Epithelial cell of prostate (primary cell): ENCODE results near the gene GLS.
"Not testable (repeated sequence)": the region's sequence is repeated elsewhere in the genome, so short reads cannot be mapped to it uniquely, and the experiment has no call there.

Experiments used
- DNase-seq: peaks from one replicate; pipeline ENCODE4 v3.0.0-alpha.2; 2011; ENCODE audit warnings: low read depth, low spot score
- H3K27ac ChIP-seq: fragments of 450-650 bp; 2 replicates; pipeline ENCODE4 v1.5.1; 2017; ENCODE audit warnings: mild to moderate bottlenecking

Gene GLS

DNA sequence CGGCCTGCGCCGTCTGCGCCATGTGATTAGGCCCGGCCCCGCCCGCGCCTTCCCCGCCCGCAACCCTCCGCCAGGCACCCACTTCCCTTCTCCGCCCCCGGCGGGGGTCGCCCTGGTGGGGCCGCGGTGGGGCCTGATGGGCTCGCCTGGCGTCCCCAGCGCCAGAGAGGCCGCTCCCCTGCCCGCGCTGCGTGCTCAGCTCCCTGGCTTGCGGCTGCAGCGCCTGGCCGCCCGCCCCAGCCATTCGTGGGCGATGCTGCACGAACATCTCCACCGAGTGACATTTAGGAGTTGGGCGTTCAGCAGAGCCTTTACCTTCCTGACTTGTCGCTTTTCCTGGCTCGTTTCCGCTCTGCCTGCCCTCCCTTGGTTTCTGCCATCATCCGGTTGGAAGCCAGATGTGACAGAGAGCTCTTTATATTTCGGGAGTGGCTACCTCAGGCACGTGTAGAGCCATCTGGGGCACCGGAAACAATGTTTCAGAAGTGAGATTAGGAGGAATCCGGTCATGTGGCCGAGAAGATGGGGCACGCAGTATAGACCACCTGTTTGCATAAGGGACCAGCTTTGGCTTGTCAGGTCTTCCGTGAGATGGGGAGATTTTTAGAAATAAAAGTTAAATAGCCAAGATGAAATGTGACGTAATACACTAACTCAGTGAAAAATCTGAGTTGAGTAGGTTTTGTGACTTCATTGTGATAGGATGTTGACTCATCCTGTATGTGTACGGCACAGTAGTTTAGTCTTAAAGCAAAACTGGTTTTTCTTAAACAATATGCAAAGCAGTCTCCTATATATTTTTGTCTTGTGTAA is 1.2 kb downstream of the GLS start:
- DNase-seq: no peak
- H3K27ac ChIP-seq: peak overlapping the region; percentile 96

DNA sequence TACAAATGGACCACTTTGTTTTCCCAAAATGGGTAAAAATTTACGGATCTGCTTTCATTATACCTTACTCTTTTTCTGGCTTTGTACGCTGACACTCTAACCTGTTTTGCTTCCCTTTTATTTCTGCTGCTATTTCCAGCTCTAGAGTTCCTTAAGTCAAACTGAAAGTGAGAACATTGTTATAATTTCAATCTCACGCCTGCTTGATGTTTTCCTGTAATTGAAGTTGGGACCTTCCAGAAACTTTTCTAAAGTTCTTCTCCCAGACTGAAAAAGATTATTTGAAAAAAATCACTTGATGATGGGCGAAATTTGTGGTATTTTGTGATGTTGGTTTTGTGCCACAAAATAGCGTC is 1.8 kb downstream of the GLS start:
- H3K27ac ChIP-seq: peak overlapping the region; percentile 96
- no peak for DNase-seq

DNA sequence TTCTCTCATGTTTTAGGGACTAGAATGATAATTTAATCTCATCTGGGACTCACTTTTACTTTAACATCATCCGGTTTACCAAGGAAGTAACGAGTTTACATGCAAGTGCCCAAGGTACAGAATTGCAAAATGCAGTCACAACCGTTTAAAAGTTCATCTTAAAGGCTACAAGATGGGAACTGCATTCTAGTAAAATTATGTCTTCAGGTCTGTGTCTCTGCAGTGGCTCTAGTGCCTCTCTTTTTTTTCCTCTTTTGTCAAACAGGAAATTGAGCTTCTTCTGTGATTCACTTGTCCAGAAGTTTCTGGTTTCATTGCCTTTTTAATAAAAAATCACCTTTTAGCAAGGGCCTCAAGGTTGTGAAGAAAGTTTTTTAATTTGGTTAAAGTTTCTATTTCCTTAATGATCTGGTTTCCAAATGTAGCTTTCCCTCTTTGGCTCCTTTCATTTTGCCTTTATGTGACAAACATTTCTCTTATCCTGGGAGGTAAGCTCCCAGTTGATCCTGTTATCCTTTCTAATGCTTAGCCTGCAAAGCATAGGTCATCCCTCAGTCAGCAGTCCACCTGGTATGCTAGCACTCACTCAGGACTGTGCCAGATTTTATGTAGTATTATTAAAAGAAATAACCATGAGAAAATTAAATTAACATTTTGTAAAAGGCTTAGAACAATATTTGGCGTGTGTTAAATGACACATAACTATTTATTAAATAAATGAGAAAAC is 2.4 kb downstream of the GLS start:
- no peak for DNase-seq
- peak overlapping the region; percentile 96 for H3K27ac ChIP-seq

DNA sequence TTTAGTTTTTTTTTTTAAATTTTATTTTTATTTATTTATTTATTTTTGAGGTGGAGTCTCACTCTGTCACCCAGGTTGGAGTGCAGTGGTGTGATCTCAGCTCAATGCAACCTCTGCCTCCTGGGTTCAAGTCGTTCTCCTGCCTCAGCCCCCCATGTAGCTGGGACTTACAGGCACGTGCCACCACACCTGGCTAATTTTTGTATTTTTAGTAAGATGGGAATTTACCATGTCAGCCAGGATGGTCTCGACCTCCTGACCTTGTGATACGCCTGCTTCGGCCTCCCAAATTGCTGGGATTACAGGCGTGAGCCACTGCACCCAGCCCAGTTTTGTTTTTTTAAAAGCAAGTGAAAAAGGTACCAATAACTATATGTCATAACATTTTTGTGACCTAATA is 5.2 kb downstream of the GLS start:
- not testable (repeated sequence) for H3K27ac ChIP-seq, DNase-seq

DNA sequence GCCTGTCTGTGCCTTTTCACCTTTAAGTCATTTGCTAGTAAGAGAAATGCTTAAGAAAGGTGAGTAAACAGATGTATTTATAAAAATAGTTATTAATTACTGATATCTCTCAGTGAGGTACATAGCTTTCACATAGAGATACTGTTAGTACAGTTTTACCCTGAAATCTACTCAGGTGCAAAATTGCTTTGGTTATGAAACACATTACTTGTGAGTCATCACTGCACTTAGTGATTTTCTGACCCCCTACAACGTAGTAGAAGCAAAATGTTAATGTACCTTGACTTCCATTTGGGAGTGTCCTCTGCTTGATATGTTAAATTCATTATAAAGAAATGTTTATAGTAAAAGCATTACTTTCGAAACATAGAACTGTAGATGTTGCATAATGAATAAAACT is 6.5 kb downstream of the GLS start:
- no peak overlapping the region for H3K27ac ChIP-seq
- DNase-seq: no peak

DNA sequence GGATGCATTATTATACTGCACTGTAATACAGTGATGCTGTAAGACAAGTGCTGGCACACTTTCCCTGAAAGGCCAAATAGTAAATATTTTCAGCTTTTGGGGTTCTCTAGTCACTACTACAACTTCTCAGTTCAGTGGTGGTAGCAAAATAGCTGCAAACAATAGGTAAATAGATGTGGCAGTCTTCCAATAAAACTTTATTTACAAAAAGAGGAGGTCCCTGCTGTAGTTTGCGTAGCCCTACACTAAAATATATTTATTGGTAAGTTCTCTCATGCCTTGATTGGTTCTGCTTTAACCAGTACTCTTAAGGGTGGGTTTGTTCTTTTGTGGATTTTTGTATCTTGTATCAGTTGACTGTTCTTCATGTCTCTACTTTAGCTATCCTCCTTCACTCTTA is 7.8 kb downstream of the GLS start:
- H3K27ac ChIP-seq: no peak overlapping the region
- DNase-seq: no peak

DNA sequence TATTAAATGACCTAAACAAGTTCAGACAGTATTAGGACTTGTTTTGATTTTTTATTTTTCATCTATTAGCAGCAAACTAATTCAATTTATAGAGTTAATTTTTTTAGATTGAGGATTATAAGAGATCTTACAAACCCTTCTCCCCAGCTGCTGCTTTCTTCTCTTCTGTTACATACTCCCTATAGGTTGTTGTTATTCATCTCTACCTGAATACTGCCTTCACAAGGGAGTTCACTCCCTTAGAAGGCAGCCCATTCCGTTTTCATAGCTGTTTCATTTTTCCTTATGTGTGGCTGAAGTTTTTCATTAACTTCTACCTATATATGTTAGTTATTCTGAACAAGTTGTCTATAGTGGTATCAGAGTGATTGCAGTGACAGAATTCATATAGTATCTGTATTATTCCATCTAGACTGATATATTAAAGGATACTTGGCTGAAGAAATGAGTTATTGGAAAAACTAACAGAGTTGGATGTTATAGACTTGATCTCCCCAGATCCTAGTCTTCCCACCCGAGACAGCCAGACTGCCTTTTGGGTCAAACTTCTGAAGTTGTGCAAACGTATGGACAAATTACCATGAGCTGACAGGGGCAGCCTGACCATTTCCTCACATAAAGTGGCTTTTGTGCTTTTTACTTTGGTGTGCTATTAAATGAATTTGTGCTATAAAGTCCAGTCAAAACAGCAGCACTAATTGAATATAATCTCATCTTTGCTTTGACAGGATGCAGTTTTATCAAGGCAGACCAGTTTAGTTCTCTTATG is 8.7 kb downstream of the GLS start:
- no peak for DNase-seq
- H3K27ac ChIP-seq: no peak overlapping the region

DNA sequence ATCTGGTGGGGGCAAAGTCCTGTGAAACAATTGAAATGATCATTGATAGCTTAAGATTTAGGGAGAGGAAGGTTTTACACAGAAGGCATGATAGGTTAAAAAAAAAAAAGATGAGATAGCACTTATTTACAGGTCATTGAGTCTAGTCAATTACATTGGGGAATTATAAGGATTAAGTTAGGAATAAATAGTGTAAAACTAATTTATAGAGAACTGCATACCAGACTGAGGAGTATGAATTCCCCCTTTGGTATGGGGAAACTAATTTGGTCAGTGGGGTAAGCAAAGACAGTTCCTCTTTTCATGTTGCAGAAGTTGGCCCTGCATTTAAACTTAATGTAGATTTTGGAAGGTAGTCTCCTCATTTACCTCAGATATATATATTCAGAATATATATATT is 10.8 kb downstream of the GLS start:
- no peak for DNase-seq
- no peak overlapping the region for H3K27ac ChIP-seq

DNA sequence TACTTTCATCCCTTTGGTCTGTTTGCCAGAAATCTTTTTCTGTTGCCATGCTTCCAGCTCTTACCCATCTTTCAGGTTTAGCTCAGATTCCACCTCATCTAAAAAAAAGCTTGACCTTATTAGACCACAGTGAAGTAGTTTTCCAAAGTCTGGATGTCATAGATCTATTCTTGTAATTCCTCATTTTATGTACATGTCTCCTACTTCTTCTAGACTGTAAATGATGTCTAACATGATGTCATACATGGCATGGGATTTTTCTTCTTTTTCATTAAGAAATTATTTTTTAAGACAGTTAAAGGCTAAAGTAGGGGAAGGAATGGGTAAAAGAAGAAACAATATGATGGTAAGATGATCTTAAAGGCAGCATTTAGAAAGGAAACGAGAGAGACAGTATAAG is 11.3 kb downstream of the GLS start:
- H3K27ac ChIP-seq: no peak overlapping the region
- DNase-seq: no peak

DNA sequence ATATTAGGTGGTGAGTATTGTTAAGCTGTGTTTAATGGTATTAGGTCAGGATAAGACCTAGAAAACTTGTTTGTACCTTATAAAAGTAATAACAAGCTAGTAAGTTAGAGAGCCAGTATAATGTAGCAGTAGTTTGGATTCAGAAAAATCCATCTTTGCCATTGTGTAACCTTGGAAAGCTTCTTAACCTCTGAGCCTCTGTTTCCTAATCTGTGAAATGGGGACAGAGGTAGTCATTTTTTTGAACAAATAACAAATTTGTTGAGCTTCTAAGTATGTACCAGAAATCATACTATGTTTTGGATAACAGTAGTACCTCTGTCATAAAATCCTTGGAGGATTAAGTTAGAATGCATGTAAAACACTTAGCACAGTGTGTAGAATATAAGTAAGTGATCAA is 12.5 kb downstream of the GLS start:
- DNase-seq: no peak
- H3K27ac ChIP-seq: no peak overlapping the region

DNA sequence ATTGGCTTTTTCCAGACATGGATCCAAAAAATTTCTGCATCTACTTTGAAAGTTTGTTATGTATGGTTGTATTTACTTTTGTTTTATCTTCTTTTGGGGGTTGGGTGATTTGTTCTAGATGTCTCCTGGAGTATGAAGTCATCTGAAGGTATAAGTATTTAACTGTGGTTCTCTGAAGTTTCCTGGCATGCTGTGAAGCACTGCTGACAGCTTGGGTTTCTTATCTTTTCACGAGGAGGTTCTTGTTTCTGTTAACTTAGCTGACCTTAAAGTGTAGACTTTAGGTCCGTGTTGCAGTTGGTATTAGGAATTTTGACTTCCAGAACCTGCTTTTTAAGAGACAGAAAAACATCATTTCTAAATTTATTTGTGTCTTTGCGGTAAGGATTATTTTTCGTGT is 15.9 kb downstream of the GLS start:
- H3K27ac ChIP-seq: no peak overlapping the region
- DNase-seq: no peak

DNA sequence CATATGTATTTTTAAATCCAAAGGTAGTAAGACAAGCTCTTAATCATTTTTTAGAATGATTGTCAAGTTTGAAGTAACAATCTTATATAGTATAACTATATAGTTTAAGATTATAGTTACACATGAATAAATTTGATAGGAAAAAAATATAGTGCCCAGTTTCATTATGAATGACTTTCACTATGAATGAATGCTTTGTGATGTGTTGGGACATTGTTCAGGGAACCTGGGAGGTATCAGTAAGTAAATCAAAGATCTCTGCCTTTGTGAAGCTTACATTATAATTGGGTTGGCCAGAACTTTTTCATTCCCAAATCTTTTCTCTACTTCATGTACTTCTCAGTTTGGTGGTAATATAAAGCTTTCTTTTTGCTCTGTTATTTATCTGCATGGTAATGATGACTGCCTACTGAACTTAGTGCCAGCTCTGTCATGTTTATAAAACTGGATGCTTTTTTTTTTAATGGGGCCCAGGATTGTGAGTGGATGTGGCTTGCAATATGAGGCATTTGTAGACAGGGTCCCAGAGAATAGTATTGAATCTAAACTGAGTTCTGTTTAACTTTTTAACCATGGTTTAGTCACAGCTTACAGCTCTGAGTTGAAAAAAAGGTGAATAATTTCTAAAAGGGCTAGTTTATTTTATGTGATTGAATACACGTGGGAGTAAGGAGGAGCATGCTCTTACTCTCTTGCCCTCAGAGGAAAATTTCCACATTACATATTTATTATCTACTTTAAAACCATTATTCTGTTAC is 23.3 kb downstream of the GLS start:
- DNase-seq: no peak
- H3K27ac ChIP-seq: no peak overlapping the region

DNA sequence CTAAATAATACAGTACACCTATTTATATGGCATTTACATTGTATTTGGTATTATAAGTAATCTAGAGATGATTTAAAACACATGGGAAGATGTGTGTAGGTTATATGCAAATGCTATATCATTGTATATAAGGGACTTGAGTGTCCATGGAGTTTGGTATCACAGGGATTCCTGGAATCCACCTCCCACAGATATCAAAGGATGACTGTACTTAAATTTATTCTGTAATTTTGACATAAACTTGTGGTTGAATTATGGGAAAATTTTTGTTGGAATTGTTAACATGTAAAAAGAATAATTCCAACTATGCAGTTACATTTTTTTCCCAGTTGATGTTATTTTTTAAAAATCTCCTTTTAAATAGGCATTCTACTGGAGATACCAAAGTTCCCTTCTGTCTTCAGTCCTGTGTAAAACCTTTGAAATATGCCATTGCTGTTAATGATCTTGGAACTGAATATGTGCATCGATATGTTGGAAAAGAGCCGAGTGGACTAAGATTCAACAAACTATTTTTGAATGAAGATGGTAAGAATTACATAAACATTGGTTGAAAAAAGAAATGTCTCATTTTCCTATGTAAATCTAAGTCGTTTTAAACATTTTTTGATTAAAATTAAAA is 24.1 kb downstream of the GLS start:
- H3K27ac ChIP-seq: no peak overlapping the region

DNA sequence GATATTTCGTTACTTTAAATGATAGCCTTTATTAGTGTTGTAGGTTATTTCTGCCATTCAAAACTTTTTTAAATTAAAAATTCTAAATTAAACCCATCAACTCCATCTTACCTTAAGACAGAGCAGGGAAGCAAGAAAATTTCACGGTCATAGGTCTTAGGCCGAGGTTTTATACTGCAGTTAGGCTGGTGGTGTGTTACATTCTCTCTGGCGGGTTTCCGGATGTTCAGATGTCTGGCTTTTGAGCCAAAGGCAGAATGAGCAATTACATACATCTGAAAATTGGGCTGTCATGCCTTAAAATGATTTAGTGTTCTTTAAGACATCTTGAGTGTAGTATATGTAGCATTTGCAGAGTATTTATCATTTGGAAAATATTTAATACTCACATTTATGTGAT is 27.9 kb downstream of the GLS start:
- no peak for DNase-seq
- no peak overlapping the region for H3K27ac ChIP-seq

More for the DNA sequence above, 24.1 kb downstream of the GLS start:
- no peak for DNase-seq

DNA sequence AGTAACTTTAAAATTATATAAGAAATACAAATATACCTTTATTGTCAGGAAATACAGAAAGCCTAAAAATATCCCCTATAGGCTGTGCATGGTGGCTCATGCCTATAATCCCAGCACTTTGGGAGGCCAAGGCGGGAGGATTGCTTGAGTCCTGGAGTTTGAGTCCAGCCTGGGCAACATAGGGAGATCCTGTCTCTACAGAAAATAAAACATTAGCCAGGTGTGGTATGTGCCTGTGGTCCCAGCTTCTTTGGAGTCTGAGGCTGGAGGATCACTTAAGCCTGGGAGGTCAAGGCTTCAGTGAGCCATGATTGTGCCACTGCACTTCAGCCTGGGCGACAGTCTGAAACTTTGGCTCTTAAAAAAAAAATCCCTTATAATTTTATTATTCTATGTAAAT is 29.1 kb downstream of the GLS start:
- no peak for DNase-seq
- no peak overlapping the region for H3K27ac ChIP-seq

DNA sequence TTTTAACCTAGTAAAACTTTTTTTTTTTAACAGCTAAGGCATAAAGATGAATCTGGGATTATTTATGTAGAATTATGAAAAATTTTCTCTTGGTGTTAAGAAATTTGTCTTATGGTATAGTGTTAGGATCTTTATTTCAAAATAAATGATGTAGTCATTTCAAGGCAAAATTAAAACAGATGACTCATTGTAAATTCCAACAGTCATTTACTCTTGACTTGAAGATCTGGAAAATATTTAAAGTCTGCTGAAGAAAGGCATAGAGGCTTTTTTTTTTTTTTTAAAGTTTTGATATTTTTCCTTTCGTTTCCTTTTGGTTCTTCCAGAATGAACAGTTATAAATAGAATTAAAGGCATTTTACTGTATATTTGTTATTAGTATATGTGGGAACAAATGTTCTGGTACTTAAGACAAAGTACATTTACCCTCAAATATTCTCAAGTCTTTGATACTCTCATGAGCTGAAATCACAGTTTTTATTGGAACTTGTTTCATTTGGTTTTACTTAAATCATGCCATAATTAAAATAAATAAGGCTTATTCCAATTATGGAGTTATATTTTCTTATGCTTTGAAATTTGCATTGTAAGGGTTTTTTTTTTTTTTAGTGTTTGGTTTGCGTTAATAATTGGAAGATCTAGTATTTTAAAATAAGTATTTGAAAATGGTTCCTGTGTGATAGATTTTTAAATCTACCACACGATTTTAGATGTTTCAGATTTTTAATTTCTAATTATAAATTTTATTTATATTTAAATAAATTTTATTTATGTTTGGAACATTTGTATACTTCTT is 29.9 kb downstream of the GLS start:
- DNase-seq: no peak
- no peak overlapping the region for H3K27ac ChIP-seq

DNA sequence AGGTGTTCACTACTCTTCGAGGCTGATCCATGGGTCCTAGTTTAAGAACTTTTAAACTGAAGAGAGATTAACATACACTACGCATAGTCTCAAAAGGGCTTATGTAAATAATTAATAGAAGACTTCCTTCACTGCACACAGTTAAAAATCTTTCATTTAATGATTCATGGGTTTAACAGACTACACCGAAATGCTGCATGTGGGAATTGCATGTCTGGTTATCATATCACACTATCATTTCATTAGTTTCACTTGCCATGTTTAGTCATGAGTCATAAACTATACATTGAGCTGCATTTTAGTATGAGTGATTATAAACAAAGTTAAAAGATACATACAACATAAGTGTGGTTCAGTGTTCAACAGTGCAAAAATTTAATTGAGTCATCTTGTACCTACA is 31.2 kb downstream of the GLS start:
- H3K27ac ChIP-seq: no peak overlapping the region
- no peak for DNase-seq

DNA sequence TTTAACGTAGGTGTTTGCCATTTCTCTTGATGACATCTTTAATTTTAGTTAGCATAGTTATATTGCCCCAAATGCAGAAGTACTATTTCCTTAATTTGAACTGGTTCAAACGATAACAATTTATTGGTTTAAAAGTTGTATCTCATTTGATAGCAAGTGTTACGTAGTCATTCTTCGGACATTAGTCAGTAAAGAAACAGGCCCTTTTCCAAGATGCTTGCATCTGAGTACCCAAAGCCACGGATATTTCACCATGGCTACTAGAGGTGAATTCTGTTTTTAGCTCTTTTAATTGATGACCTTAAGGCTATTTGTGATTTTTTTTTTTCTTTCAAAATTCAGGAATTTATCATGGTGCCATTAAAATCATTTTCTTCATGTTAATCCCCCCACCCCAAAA is 32.1 kb downstream of the GLS start:
- DNase-seq: no peak
- no peak overlapping the region for H3K27ac ChIP-seq

DNA sequence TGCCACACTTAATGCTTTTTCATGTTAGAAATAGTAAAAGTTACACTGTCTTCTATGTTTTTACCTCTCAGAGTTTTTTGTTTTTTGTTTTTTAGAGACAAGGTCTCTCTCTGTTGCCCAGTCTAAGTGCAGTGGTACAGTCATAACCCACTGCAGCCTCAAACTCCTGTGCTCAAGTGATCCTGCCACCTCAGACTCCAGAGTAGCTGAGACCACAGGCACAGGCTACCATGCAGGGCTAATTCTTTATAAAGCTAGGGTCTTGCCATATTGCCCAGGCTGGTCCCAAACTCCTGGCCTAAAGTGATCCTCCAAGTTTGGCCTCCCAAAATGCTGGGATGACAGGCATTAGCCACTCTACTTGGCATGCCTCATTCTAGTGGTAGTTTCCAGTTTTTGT is 33.1 kb downstream of the GLS start:
- H3K27ac ChIP-seq: no peak overlapping the region
- DNase-seq: no peak
